Measurements from ENCODE around the gene COL3A1. TPM values are rescaled to one million over a fixed set of nuclear protein-coding genes. Genes with fewer than 3 reads are reported as not detected.

The COL3A1 gene
- total RNA-seq, 4 donors from 2014 or later, result 211 to 408 (median 347) TPM

DNA sequence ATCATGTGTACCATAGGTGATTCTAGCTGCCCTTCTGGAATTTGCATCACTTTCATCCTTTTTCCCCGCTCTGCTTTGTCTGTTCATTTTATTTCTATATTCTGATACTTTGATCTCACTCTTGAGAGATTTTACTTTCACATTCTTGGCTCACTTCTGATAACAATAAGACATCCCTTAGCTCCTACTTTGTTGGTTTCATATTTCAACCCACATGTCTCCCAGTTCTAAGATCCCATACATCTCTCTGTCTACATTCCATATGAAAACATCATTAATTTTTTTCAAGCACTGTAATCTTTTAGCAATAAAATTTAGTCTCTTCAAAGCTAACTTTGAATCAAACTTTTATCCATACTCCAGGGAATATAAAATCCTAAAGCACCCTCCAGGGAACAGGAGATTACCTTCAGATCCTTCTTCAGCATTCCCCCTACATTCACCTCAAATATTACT lies 75.6 kb downstream of the COL3A1 start:
- TF ChIP-seq POLR2AphosphoS5 (IDR thresholded peaks at IDR 0.05) (no peak), EP300 (IDR thresholded peaks at IDR 0.05) (no peak), POLR2A (IDR thresholded peaks at IDR 0.05) (no peak)
- TF ChIP-seq, protein P1, sequence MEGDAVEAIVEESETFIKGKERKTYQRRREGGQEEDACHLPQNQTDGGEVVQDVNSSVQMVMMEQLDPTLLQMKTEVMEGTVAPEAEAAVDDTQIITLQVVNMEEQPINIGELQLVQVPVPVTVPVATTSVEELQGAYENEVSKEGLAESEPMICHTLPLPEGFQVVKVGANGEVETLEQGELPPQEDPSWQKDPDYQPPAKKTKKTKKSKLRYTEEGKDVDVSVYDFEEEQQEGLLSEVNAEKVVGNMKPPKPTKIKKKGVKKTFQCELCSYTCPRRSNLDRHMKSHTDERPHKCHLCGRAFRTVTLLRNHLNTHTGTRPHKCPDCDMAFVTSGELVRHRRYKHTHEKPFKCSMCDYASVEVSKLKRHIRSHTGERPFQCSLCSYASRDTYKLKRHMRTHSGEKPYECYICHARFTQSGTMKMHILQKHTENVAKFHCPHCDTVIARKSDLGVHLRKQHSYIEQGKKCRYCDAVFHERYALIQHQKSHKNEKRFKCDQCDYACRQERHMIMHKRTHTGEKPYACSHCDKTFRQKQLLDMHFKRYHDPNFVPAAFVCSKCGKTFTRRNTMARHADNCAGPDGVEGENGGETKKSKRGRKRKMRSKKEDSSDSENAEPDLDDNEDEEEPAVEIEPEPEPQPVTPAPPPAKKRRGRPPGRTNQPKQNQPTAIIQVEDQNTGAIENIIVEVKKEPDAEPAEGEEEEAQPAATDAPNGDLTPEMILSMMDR (IDR thresholded peaks at IDR 0.05), result no peak
- Histone ChIP-seq H3K4me1 (no peaks in the 10 kb centered on the region), H3K27me3 (no peaks in the 10 kb centered on the region), H3K27ac (no peak overlapping the region), H3K9me3 (no peaks in the 10 kb centered on the region), H3K36me3 (peaks cover 3 to 75% of the 10 kb centered on the region in 2 donors), H3K4me3 (no peak overlapping the region)
- 82 to 91% methylated on average over 1 of the region's 1 CpG for WGBS, 2 donors (ENCODE audit: low coverage in 1 of 2)
- no peak for ATAC-seq

GRCh38 chr2:189050165-189050712 lies 76.1 kb downstream of the COL3A1 start:
- peaks cover 3 to 70% of the 10 kb centered on the region in 2 donors for H3K36me3 ChIP-seq
- H3K27me3 ChIP-seq, result no peaks in the 10 kb centered on the region
- H3K4me1 ChIP-seq, result no peaks in the 10 kb centered on the region
- H3K4me3 ChIP-seq, result no peak overlapping the region
- no peaks in the 10 kb centered on the region for H3K9me3 ChIP-seq
- 80 to 88% methylated on average over 3 to 7 of the region's 7 CpGs for WGBS, 2 donors (ENCODE audit: low coverage in 1 of 2)
- no peak for TF ChIP-seq POLR2AphosphoS5 (IDR thresholded peaks at IDR 0.05)
- no peak for TF ChIP-seq POLR2A (IDR thresholded peaks at IDR 0.05)
- no peak for TF ChIP-seq EP300 (IDR thresholded peaks at IDR 0.05)
- TF ChIP-seq, protein P1 (IDR thresholded peaks at IDR 0.05), result no peak
- no peak for ATAC-seq
- H3K27ac ChIP-seq, result no peak overlapping the region

DNA sequence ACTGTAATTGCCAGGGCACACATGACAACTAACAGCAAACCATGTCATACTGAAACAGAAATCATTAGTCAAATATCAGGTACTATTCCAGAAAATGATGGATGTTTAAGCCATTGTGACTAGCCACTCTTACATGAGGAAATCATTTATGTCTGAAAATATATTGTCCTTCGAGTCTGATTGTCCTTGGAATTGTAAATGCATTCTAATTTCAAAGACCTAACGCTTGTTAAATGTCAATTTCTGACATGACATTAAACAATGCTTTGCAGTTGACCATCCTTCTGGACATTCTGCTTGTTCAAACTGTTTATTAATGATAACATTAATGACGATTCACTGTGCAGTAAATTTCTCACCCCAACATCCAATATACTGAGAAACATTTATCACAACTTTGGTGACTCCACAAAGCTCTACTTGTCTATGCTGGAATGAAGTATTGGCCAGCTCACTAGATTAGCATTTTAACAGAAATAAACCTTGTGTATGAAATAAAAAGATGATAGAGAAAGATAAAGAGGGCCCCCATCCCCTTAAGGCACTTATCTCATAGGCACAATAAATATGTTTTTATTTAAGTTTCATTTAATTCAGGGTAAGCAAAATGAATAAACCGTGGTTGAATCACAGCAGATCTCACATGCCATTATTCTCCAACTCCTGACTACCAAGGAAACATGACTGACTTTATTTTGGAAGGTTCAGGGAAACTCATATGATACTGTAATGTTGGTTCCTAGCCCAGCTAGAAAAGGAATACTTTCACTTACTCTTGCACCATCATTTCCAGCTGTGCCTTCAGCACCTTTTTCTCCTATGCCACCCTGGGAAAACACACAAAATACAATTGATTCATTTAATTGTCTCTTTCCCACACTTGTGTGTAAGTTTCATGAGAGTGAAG lies 82.3 kb downstream of the COL3A1 start:
- ATAC-seq, result no peak
- 35 to 48% methylated on average over 3 to 4 of the region's 4 CpGs for WGBS, 2 donors (ENCODE audit: low coverage in 1 of 2)
- TF ChIP-seq, protein P1 (IDR thresholded peaks at IDR 0.05), result no peak
- TF ChIP-seq POLR2A (IDR thresholded peaks at IDR 0.05) (no peak), EP300 (IDR thresholded peaks at IDR 0.05) (no peak), POLR2AphosphoS5 (IDR thresholded peaks at IDR 0.05) (no peak)
- peak overlapping the region in 1 of 4 donors; percentile 12 for H3K27ac ChIP-seq
- peaks cover 0 to 48% of the 10 kb centered on the region in 2 donors for H3K36me3 ChIP-seq
- no peak overlapping the region for H3K4me3 ChIP-seq
- H3K27me3 ChIP-seq, result no peaks in the 10 kb centered on the region
- no peaks in the 10 kb centered on the region for H3K9me3 ChIP-seq
- H3K4me1 ChIP-seq, result peaks cover 0 to 17% (median 0%) of the 10 kb centered on the region in 3 donors

DNA sequence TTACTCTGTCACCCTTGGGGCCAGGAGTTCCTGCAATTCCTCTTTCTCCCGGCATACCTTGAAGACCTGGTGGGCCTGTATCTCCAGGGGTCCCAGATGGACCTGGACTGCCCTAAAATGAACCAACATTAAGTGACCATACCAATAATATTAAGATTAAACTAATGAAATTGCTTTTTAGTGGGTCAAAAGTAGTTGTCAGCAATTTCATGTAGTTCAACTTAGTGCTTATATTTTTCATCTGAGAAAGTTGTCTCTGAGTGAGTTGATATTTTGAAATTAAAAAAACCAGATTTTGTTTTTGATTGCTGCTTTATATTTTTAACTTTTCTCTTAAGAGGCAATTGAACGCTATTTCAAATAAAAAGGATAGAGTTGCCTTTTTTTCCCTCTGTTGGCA lies 83.1 kb downstream of the COL3A1 start:
- peaks cover 0 to 17% (median 0%) of the 10 kb centered on the region in 3 donors for H3K4me1 ChIP-seq
- TF ChIP-seq POLR2A (IDR thresholded peaks at IDR 0.05) (no peak), POLR2AphosphoS5 (IDR thresholded peaks at IDR 0.05) (no peak)
- 76 to 83% methylated on average over 2 of the region's 2 CpGs for WGBS, 2 donors (ENCODE audit: low coverage in 1 of 2)
- no peak overlapping the region for H3K27ac ChIP-seq
- H3K9me3 ChIP-seq, result no peaks in the 10 kb centered on the region
- no peaks in the 10 kb centered on the region for H3K27me3 ChIP-seq
- ATAC-seq, result no peak
- peaks cover 0 to 47% of the 10 kb centered on the region in 2 donors for H3K36me3 ChIP-seq
- H3K4me3 ChIP-seq, result no peak overlapping the region

DNA sequence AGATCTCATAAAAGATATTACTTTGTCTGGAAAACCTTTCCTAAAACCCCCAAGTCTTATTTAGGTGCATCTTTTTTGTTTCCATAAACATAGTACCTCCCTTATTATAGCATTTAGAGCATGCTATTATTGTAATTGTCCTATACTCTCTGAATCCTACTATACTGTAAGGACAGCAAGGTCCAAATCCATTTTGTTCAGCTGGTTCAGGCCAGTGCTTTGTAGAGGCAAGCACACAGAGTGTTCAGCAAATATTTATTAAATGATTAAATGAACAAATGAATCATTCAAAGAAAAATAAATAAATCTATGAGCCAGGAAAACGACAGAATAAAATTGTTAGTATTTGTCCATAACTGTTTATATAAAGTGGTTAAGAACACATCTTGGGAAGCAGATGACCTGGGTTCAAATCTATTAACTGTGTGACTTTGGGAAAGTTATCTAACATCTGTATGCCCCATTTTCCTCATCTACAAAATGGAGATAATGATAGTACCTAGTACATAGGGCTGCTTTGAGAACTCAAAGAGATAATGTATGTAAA lies 86.0 kb downstream of the COL3A1 start:
- 6 to 30% methylated on average over 1 of the region's 1 CpG for WGBS, 2 donors (ENCODE audit: low coverage in 1 of 2)

More for the DNA sequence above, 86.0 kb downstream of the COL3A1 start:
- no peak overlapping the region for H3K4me3 ChIP-seq
- peaks cover 3 to 48% of the 10 kb centered on the region in 2 donors for H3K36me3 ChIP-seq
- H3K4me1 ChIP-seq, result peaks cover 0 to 17% (median 0%) of the 10 kb centered on the region in 3 donors
- no peaks in the 10 kb centered on the region for H3K27me3 ChIP-seq
- H3K27ac ChIP-seq, result no peak overlapping the region
- no peak for TF ChIP-seq POLR2A (IDR thresholded peaks at IDR 0.05)
- no peak for TF ChIP-seq POLR2AphosphoS5 (IDR thresholded peaks at IDR 0.05)
- TF ChIP-seq, protein P1 (IDR thresholded peaks at IDR 0.05), result no peak
- no peak for TF ChIP-seq EP300 (IDR thresholded peaks at IDR 0.05)
- no peak for ATAC-seq
- no peaks in the 10 kb centered on the region for H3K9me3 ChIP-seq
